ENCODE data around the gene SPATA25.

The SPATA25 gene

GRCh38 chr20:45861221-45862075, 26.0 kb downstream of the SPATA25 start:
- DNase-seq: peak; percentile 58

DNA sequence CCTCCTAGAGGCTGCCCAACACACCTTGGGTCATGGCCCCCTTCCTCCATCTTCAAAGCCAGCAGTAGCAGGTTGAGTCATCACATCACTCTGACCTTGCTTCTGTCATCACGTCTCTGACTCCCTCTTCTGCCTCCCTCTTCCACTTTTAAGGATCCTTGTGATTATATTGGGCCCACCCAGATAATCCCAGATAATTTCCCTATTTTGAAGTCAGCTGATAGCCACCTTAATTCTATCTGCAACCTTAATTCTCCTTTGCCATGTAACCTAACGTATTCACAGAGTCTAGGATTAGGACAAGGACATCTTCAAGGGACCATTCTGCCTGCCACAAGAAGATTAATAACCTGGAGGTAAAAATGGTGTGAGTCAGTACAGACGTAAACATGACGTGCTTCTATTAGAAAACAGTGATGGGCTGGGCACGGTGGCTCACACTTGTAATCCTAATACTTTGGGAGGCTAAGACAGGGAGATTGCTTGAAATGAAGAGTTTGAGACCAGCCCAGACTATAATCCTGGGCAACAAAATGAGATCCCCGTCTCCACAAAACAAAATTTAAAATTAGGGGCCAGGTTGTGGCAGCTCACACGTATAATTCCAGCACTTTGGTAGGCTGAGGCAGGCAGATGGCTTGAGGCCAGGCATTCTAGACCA, 26.7 kb downstream of the SPATA25 start:
- no peak for DNase-seq

DNA sequence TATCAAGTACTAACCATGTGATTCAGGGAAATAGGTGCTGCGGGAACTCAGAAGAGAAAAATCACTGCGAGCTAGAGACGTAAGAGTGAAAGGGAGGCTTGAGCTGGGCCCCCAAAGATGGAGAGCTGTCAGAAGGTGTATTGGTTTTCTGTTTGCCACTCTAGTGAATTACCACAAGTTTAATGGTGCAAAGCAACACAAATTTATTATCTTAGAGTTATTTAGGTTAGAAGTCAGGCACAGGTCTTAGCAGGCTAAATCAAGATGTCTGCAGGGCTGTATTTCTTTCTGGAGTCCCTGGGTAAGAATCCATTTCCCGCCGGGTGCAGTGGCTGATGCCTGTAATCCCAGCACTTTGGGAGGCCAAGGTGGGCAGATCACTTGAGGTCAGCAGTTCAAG, 27.5 kb downstream of the SPATA25 start:
- no peak for DNase-seq

DNA sequence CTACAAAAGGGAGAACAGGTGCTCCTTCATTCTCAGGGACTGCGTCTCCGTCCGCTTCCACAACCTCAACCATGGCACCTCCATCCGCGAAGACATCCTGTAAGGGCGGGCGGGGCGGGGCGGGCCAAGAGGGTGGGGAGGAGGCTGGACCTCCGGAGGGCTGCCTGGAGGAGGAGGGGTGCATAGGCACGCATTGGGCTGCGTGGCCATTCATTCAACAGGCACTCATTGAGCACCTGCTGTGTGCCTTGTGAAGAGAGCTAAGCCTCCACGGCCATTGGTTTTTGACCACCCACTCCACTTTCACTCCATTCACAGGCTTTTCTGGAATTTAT, 29.6 kb downstream of the SPATA25 start:
- DNase-seq: peak; percentile 50

DNA sequence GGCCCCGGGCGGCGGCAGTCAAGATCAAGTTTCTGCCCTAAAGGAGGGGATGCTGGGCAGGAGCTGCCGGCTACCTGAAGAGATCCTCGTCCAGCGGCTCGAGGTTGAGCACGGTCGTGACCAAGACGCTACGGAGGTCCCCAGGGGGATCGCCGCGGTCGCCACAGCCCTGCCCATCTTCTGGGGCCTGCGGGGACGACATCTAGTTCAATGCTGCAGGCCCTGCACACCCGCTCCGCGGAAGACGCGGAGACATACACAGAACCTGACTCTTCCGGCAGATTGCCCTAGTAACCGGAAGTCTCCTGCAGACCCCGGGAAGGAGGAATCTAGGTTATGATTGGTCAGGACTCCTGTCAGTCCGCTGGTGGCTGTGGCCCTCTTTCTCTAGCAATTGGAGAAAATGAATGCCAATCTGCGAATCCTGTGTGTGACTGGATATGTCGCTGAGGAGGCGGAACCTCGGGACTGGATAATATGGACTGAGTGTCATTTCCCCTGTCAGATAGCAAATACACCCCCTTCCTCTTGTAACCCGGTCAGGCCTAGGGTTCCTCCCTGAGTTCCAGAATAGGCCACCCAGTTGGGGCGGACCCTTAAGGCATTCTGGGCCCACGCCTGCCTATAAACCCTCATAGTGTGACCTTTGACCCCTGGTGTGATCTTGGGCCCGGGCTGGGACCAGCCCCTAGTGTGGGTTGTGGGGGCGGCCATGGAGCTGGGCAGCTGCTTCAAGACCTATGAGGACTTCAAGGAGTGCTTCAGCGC, 30.1 kb downstream of the SPATA25 start, which contains the start of the genes ACOT8 and ZSWIM3:
Gene ACOT8 (minus strand): TSS at position 279 of the 768 bp plus-strand sequence. CDS start 77 bp downstream, at position 202.
Gene ZSWIM3 (plus strand): TSS at position 501 of the 768 bp plus-strand sequence. CDS start 212 bp downstream, at position 713.
- DNase-seq: peak; percentile 99

DNA sequence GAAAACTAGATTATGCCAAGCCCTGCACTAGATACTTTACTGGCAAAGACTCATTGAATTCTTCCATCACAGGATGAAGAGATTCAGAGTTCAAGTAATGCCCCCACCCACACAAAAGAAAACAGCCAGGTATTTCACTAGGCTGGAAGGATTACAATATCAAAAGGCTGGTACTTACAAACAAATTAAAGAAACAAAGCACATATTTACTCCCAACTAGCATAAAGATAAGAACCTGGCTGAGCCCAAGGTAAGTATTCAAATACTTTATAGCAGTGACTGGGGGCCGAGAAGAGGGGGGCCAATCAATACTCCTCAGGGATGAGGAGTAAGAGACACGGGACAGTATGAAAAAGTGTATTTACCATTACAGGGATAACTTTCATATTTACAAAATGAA, 33.9 kb downstream of the SPATA25 start:
- DNase-seq: no peak

GRCh38 chr20:45852326-45852725, 35.1 kb downstream of the SPATA25 start:
- DNase-seq: no peak

DNA sequence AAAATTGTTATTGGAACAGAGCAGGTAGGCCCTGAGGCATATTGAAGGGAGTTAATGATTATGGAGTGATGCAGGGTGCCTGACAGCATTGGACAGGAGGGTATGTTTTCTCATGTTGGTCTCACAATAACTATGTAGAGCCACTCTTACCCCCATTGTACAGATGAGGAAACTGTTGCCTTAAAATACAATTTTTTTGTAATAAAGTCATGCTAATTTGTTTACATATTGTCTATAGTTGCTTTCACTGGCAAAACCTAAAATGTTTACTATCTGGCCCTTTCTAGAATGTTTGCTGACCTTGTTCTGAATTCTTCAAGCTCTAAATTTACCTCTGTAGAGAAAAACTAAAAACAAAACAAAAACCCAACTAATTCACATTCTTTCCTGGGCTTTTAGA, 35.9 kb downstream of the SPATA25 start:
- no peak for DNase-seq

DNA sequence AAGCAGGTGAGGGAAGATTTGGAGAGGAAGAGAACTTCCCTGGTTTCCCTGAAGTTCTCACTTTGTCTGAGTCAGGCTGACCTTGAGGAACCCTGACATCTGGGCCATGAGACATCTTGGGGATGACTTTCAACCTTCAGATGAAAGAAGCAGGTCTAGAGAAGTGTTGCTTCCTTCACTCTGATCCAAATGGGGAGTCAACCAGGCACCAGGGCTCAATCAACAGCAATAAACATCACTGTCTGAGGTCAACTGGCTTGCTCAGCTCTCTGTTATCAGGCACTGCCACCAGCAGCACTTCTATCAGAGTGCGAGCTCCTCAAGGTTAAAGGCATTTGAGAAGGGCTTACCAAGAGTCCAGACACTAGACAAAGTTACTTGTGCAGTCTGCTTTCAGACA, 36.5 kb downstream of the SPATA25 start:
- no peak for DNase-seq

GRCh38 chr20:45850238-45850637, 37.2 kb downstream of the SPATA25 start:
- DNase-seq: no peak

GRCh38 chr20:45848969-45849582, 38.3 kb downstream of the SPATA25 start:
- no peak for DNase-seq

GRCh38 chr20:45848421-45848820, 39.0 kb downstream of the SPATA25 start:
- no peak for DNase-seq

DNA sequence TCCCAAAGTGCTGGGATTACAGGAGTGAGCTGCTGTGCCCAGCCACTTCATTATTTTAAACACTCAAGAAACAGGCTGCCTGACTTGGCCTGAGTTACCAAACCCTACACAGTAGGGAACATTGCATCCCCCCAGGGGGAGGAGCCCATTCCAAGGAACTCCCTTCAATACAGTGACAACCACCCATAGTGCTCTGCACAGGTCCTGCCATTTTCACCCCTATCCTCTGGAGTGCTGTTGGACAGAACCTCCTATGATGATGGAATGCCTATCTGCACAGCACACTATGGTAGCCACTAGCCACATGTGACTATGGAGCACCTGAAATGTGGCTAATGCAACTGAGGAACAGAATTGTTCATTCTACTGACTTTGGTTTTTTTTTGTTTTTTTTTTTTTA, 42.0 kb downstream of the SPATA25 start:
- DNase-seq: no peak

- DNase-seq: no peak
Observed at GRCh38 chr20:45843506-45843905, 43.9 kb downstream of the SPATA25 start.

DNA sequence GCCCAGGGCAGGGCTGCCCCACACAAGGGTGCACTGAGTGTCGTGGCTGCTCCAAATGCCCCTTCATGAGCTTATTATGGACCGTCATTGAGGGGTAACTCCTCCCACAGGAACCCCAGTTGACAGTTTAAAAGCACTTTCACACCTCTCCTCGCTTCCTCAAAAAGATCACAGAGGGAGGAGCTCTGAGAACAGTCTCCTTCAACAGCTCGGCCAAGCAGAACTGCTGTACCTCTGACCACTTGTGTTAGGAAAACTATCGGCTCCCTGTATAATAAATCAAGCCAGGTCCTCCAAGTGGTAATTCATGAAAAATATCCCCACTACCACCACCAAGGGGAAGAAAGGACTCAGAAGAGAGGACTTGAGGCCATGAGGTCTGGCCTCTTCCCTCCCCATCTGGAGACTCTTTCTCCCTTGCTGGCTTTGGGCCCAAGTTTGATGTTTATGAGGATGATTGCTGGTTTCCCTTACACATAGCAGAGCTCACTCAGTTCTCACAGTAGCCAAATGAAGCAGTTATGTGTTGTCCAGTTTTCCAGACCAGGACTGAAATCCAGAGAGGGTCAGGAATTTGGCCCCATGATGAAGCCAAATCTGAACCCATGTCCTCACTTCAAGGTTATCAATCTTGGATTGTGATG, 45.1 kb downstream of the SPATA25 start:
- peak; percentile 9 for DNase-seq

DNA sequence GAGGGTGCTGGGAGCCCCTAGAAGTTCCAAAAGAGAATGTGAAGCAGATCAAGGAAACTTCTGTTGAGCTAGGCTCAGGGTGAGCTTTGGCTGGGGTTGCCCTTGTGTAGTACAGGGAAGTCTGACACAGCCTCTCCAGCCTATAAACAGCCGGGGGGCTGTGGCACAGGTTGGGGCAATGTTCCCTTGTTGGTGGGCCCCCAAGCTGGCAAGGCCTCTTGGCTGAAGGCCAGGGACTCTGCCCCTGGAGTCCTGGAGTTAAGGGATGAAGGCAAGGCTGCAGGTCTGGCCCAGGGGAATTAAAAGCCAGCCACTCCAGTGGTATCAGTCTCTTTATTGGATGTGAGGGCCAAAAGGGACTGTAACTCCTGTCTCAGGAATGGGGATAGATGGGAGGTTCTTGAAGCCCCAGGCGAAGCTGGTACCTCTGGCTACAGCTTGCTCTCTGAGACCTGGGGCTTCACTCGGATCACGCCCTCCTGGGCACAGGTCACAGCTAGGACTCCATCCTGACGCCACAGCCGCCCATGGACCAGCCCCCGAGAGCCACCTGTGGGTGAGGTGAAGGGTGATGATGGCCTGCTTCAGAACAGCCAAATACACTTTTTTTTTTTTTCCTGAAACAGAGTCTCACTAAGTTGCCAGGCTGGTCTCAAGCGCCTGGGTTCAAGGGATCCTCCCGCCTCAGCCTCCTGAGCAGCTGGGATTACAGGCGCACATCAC, 45.9 kb downstream of the SPATA25 start:
- no peak for DNase-seq

- DNase-seq: no peak
Observed at GRCh38 chr20:45840700-45841198, 46.7 kb downstream of the SPATA25 start.

- DNase-seq: peak; percentile 61
Observed at GRCh38 chr20:45836841-45837240, 50.6 kb downstream of the SPATA25 start.

All from NCI-H69 (cell line).